ENCODE results near the gene PSME1.

- TF ChIP-seq, protein P1, sequence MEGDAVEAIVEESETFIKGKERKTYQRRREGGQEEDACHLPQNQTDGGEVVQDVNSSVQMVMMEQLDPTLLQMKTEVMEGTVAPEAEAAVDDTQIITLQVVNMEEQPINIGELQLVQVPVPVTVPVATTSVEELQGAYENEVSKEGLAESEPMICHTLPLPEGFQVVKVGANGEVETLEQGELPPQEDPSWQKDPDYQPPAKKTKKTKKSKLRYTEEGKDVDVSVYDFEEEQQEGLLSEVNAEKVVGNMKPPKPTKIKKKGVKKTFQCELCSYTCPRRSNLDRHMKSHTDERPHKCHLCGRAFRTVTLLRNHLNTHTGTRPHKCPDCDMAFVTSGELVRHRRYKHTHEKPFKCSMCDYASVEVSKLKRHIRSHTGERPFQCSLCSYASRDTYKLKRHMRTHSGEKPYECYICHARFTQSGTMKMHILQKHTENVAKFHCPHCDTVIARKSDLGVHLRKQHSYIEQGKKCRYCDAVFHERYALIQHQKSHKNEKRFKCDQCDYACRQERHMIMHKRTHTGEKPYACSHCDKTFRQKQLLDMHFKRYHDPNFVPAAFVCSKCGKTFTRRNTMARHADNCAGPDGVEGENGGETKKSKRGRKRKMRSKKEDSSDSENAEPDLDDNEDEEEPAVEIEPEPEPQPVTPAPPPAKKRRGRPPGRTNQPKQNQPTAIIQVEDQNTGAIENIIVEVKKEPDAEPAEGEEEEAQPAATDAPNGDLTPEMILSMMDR (IDR thresholded peaks at IDR 0.05) = no peak
- no peak for TF ChIP-seq EZH2 (IDR thresholded peaks at IDR 0.05)
- no peak for TF ChIP-seq EZH2phosphoT487 (IDR thresholded peaks at IDR 0.05)
These were observed 51.5 kb downstream of the PSME1 start for GRCh38 chr14:24187539-24187915.
